Tibial nerve (tissue), 4 donors: ENCODE measurements around the gene ANKRD42. TPM values are rescaled to one million over a fixed set of nuclear protein-coding genes. Genes with fewer than 3 reads are reported as not detected.

ENCODE experiments used
- DNase-seq, 2 donors: peaks; one replicate each; pipeline ENCODE4 v3.0.0-alpha.2; 2019; ENCODE audit warnings: low spot score in 2 of 2
- H3K27ac ChIP-seq, 4 donors: fragments of 200-600 bp; sonication (generic) in 3 of 4; one replicate each; pipeline ENCODE4 v1.5.1; 2017 to 2019; ENCODE audit warnings: mild to moderate bottlenecking in 1 of 4
- H3K27me3 ChIP-seq, 2 donors: fragments of 200-600 bp; sonication (generic) in 1 of 2; one replicate each; pipeline versions ENCODE4 v1.5.1 to v1.6.0; 2017 to 2019
- H3K36me3 ChIP-seq, 3 donors: fragments of 200-600 bp; sonication (generic); one replicate each; pipeline ENCODE4 v1.5.1; 2018 to 2019
- H3K4me1 ChIP-seq, 4 donors: fragments of 200-600 bp; sonication (generic) in 3 of 4; one replicate each; pipeline ENCODE4 v1.5.1; 2017 to 2019
- H3K4me3 ChIP-seq, 4 donors: fragments of 200-600 bp; sonication (generic) in 3 of 4; one replicate each; pipeline ENCODE4 v1.5.1; 2017 to 2019; ENCODE audit warnings: mild to moderate bottlenecking in 1 of 4, moderate library complexity in 1 of 4
- H3K9me3 ChIP-seq, 4 donors: fragments of 200-600 bp; sonication (generic) in 3 of 4; one replicate each; pipeline ENCODE4 v1.5.1; 2017 to 2019
- EP300 ChIP-seq, 2 donors: sonication (generic); formaldehyde crosslinking; IDR thresholded peaks; one replicate each; pipeline ENCODE4 v1.6.1; 2017; ENCODE audit warnings: antibody characterized with exemption in 2 of 2, mild to moderate bottlenecking in 1 of 2
- POLR2A ChIP-seq, 2 donors: fragments of 450-650 bp; IDR thresholded peaks; one replicate each; pipeline ENCODE4 v1.6.1; 2017; ENCODE audit warnings: antibody characterized with exemption in 2 of 2, mild to moderate bottlenecking in 2 of 2, moderate library complexity in 2 of 2
- WGBS, 2 donors: methylation state at CpG; one replicate each; pipeline ENCODE4 v1.1.5; 2018; 5-methylcytosine and 5-hydroxymethylcytosine counted together
- total RNA-seq, 4 donors: library from RNA; depleted of rRNA; stranded (reverse); fragments of >200 nt; gene quantifications; one replicate each; pipeline ENCODE4 v1.1.0, GENCODE V29; 2016
- TF ChIP-seq, protein P1 (sequence below), 5 experiments: fragments of 200-600 bp in 3 of 5; fragments of 450-650 bp in 2 of 5; sonication (generic) in 3 of 5; IDR thresholded peaks; one replicate each; pipeline ENCODE4 v1.5.1; 2016 to 2019; ENCODE audit warnings: antibody characterized with exemption in 5 of 5, mild to moderate bottlenecking in 3 of 5, moderate library complexity in 2 of 5

ANKRD42 gene
- total RNA-seq, 4 donors from 2014 or later, result 10.3 to 13.2 (median 13.1) TPM

GRCh38 chr11:83187465-83187864 lies 6.0 kb upstream of the ANKRD42 start:
- H3K36me3 ChIP-seq, result peaks cover 0 to 97% (median 5%) of the 10 kb centered on the region in 3 donors
- no peak for TF ChIP-seq POLR2A (IDR thresholded peaks at IDR 0.05)
- TF ChIP-seq, protein P1, sequence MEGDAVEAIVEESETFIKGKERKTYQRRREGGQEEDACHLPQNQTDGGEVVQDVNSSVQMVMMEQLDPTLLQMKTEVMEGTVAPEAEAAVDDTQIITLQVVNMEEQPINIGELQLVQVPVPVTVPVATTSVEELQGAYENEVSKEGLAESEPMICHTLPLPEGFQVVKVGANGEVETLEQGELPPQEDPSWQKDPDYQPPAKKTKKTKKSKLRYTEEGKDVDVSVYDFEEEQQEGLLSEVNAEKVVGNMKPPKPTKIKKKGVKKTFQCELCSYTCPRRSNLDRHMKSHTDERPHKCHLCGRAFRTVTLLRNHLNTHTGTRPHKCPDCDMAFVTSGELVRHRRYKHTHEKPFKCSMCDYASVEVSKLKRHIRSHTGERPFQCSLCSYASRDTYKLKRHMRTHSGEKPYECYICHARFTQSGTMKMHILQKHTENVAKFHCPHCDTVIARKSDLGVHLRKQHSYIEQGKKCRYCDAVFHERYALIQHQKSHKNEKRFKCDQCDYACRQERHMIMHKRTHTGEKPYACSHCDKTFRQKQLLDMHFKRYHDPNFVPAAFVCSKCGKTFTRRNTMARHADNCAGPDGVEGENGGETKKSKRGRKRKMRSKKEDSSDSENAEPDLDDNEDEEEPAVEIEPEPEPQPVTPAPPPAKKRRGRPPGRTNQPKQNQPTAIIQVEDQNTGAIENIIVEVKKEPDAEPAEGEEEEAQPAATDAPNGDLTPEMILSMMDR (IDR thresholded peaks at IDR 0.05), result no peak
- TF ChIP-seq EP300 (IDR thresholded peaks at IDR 0.05), result no peak

GRCh38 chr11:83191491-83191890 lies 2.0 kb upstream of the ANKRD42 start:
- no peaks in the 10 kb centered on the region for H3K27me3 ChIP-seq
- 92 to 98% methylated on average over 5 of the region's 5 CpGs for WGBS, 2 donors
- H3K27ac ChIP-seq, result no peak overlapping the region
- no peak overlapping the region for H3K4me3 ChIP-seq
- peaks cover 0 to 58% (median 0%) of the 10 kb centered on the region in 3 donors for H3K36me3 ChIP-seq
- no peak for DNase-seq
- TF ChIP-seq EP300 (IDR thresholded peaks at IDR 0.05) (no peak), POLR2A (IDR thresholded peaks at IDR 0.05) (no peak)
- TF ChIP-seq, protein P1 (IDR thresholded peaks at IDR 0.05), result no peak
- no peaks in the 10 kb centered on the region for H3K9me3 ChIP-seq
- peaks cover 0 to 37% (median 20%) of the 10 kb centered on the region in 4 donors for H3K4me1 ChIP-seq

More at GRCh38 chr11:83187465-83187864, 6.0 kb upstream of the ANKRD42 start:
- Histone ChIP-seq H3K9me3 (no peaks in the 10 kb centered on the region), H3K27ac (no peak overlapping the region), H3K4me3 (no peak overlapping the region), H3K27me3 (no peaks in the 10 kb centered on the region), H3K4me1 (peaks cover 0 to 14% (median 5%) of the 10 kb centered on the region in 4 donors)
- 92 to 94% methylated on average over 4 of the region's 4 CpGs for WGBS, 2 donors
- no peak for DNase-seq

DNA sequence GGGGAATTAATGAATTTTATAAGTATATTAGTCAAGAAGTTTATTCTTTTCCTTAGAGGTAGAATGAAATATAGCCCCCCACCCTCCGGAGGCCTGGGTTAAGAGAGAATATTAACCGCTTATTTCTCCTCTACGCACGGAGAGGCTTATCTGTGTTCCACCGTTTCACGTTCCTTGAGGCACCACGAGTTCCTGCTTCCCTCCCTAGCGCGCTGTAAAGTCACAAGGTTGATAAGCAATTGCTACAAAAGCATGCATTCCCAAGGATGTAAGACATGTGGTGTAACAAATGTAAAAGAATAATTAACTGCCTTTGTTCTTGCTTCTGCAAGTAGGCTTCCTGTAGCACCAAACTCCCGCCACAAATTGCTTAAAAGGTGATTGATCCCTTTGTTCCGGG lies 1.5 kb upstream of the ANKRD42 start:
- no peak for DNase-seq
- Histone ChIP-seq H3K27ac (peak overlapping the region in 2 of 4 donors; percentile 95 to 96), H3K27me3 (no peaks in the 10 kb centered on the region), H3K4me1 (peaks cover 0 to 42% (median 20%) of the 10 kb centered on the region in 4 donors), H3K9me3 (no peaks in the 10 kb centered on the region), H3K4me3 (peak overlapping the region in 1 of 4 donors; percentile 78), H3K36me3 (peaks cover 0 to 53% (median 0%) of the 10 kb centered on the region in 3 donors)
- no peak for TF ChIP-seq POLR2A (IDR thresholded peaks at IDR 0.05)
- WGBS, 2 donors, result 91 to 93% methylated on average over 11 of the region's 11 CpGs

DNA sequence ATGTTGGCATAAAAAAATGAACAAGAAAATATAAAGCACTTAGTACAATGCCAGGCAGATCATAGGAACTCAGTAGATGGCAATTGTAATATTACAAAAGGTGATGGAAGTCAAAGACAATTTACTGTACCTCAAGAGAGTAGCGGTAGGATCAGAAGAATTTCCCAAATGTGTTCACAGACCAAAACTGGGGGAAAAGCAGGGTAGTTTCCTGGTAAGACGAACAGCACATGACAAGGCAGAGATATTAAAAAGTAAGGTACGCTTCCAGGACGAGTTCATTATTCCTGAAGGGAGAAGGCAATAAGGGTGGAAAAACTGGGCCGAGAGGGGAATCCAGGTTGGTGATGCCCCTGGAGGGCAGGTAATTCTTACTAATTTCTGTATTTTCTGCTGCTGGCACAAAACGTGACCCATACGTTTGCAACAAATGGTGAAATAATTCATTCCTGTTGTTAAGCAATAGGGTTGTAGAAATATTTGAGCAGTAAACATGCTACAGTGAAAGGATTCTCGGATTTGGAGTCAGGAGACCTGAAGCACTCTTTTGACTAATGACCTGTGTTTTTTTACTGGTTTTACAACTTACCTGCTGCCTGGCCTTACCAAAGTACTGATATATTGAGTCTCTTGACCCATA lies 786 bp upstream of the ANKRD42 start:
- H3K4me3 ChIP-seq, result peak overlapping the region; percentile 67 to 85 (median 78)
- peaks cover 0 to 45% (median 20%) of the 10 kb centered on the region in 4 donors for H3K4me1 ChIP-seq
- peak overlapping the region; percentile 55 to 96 (median 90) for H3K27ac ChIP-seq
- peaks cover 0 to 45% (median 0%) of the 10 kb centered on the region in 3 donors for H3K36me3 ChIP-seq
- H3K9me3 ChIP-seq, result no peaks in the 10 kb centered on the region
- 14 to 15% methylated on average over 8 of the region's 8 CpGs for WGBS, 2 donors
- no peak for TF ChIP-seq EP300 (IDR thresholded peaks at IDR 0.05)
- TF ChIP-seq, protein P1 (IDR thresholded peaks at IDR 0.05), result no peak
- no peak for TF ChIP-seq POLR2A (IDR thresholded peaks at IDR 0.05)
- no peak for DNase-seq
- no peaks in the 10 kb centered on the region for H3K27me3 ChIP-seq

GRCh38 chr11:83194281-83195142 lies 1.0 kb downstream of the ANKRD42 start:
- H3K4me1 ChIP-seq, result peaks cover 0 to 45% (median 20%) of the 10 kb centered on the region in 4 donors
- TF ChIP-seq EP300 (IDR thresholded peaks at IDR 0.05) (peak in 1 of 2 donors; percentile 21), POLR2A (IDR thresholded peaks at IDR 0.05) (no peak)

More at GRCh38 chr11:83194281-83195142, 1.0 kb downstream of the ANKRD42 start:
- WGBS, 2 donors, result 2% methylated on average over 30 to 35 of the region's 35 CpGs
- Histone ChIP-seq H3K27ac (peak overlapping the region; percentile 33 to 96 (median 90)), H3K9me3 (no peaks in the 10 kb centered on the region), H3K27me3 (no peaks in the 10 kb centered on the region), H3K4me3 (peak overlapping the region; percentile 67 to 85 (median 78)), H3K36me3 (peaks cover 0 to 38% (median 0%) of the 10 kb centered on the region in 3 donors)
- DNase-seq, result peak; percentile 33 to 38
